Measurements from ENCODE around the gene CDC42EP5.

DNA sequence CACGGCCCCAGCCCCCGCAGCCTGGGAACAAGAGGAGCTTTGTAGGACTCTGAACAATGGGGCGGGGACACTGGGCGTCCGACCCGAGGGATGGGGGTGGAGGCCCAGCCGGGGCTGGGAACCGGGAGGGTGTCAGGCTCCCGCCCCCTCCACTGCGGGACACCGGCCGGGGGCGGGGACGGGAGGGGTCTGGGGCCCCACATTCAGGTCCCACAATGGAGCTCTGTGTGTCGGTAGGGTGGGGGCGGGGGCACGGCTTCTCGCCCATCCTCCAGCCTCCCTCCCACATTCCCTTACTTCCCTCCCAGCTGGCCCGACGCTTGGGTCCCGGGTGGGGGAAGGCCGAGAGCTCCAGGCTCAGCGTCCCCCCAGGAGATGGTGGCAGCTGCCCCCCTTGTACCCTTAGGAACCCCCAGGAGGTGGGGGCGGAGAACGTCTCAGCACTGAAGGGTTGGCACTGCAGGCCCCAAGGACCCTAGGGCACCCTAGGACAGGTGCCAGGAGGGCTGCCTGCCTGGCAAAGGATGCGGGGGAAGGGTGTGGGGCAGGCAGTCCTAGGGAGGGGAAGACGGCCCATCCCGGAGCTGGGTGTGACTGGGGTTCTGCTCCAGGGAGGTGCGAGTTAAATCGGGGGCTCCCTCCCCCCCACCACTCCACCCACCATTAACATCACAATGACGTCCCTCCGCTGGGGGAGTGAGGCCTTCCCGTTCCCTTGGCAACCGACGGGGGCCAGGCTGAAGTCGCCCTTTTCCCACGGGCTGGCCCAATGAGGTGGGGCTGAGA lies 52.5 kb downstream of the CDC42EP5 start:
- TF ChIP-seq, protein P1, sequence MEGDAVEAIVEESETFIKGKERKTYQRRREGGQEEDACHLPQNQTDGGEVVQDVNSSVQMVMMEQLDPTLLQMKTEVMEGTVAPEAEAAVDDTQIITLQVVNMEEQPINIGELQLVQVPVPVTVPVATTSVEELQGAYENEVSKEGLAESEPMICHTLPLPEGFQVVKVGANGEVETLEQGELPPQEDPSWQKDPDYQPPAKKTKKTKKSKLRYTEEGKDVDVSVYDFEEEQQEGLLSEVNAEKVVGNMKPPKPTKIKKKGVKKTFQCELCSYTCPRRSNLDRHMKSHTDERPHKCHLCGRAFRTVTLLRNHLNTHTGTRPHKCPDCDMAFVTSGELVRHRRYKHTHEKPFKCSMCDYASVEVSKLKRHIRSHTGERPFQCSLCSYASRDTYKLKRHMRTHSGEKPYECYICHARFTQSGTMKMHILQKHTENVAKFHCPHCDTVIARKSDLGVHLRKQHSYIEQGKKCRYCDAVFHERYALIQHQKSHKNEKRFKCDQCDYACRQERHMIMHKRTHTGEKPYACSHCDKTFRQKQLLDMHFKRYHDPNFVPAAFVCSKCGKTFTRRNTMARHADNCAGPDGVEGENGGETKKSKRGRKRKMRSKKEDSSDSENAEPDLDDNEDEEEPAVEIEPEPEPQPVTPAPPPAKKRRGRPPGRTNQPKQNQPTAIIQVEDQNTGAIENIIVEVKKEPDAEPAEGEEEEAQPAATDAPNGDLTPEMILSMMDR (IDR thresholded peaks at IDR 0.05) = no peak
- TF ChIP-seq POLR2A (IDR thresholded peaks at IDR 0.05) = no peak

All from esophagus squamous epithelium (tissue), 4 donors.